ENCODE measurements around the gene KCNB1. TPM values are rescaled to one million over a fixed set of nuclear protein-coding genes. Genes with fewer than 3 reads are reported as not detected.

Gene KCNB1
- total and polyA plus RNA-seq, 2 experiments from 2014 or later, result 0.11 to 0.13 TPM

DNA sequence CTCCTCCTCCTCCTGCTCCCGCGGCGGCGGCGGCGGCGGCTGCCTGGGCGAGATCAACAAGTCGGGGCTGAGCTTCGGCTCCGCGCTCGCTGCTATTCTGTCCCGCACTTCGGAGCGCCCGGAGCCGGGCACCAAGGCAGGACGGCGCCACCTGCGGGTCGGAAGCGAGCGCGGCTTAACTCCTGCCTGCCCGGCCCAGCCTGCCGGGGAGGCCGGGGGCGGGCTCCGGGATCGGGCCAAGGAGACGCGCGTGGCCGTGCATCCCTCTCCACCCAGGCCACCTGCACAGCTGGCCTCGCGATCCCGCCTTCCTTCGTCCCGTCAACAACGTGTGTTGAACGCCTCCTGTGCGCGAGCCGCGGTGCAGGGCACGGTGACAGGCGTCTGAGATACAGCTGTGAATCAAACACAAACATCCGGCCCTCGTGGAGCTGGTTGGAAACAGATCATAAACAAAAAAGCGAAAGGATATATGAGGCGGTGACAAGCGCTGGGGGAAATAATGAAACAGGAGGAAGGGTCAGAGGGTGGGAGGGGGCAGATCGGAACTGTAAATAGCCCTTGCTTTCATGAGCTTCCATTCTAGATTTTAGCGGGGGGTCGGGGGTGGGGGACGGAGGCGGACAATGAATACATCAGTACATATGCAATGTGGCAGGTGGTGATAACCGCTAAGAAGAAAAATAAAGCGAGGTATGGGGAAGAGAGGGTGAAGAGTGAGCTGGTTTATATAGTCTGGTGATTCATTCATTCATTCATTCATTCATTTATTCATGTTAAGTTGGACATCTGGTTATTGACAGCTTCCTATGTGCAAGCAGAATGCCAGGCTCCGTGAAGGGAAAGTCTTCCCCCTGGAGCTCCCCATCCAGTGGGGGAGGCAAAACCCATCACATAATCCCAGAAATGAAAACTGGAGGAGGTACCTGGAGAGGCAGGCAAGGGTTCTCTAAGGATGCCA lies 2.0 kb upstream of the KCNB1 start:
- peak overlapping the region; percentile 69 for H3K4me3 ChIP-seq
- H3K27me3 ChIP-seq (replicated peaks; ENCODE audit: insufficient read depth), result peaks cover 55% of the 10 kb centered on the region
- no peak overlapping the region for H3K27ac ChIP-seq
- H2AFZ ChIP-seq, result peak overlapping the region; percentile 47; the same call in 1 of the 2 replicates
- peak overlapping the region; percentile 81 for H3K4me2 ChIP-seq (ENCODE audit: unreplicated experiment)
- H3K36me3 ChIP-seq (ENCODE audit: low read depth), result no peaks in the 10 kb centered on the region
- no peaks in the 10 kb centered on the region for H3K9me2 ChIP-seq (ENCODE audit: insufficient read depth)
- H3K79me2 ChIP-seq (ENCODE audit: insufficient read depth), result no peaks in the 10 kb centered on the region
- TF ChIP-seq EZH2 (IDR thresholded peaks at IDR 0.05; ENCODE audit: insufficient read depth, poor library complexity, severe bottlenecking) (no peak), EZH2phosphoT487 (IDR thresholded peaks at IDR 0.05; ENCODE audit: insufficient read depth, low read depth) (no peak)
- DNase-seq, result peak; percentile 90
- H3K9ac ChIP-seq, result no peak overlapping the region
- WGBS, 2 experiments (ENCODE audit: low coverage in 1 of 2, low lambda C conversion rate in 2 of 2, missing lambda C conversion rate in 2 of 2), result 2% methylated on average over 46 to 61 of the region's 61 CpGs
- H3K4me1 ChIP-seq (ENCODE audit: insufficient read depth), result no peaks in the 10 kb centered on the region
- H3K9me3 ChIP-seq (ENCODE audit: low read depth), result no peaks in the 10 kb centered on the region
- in situ Hi-C loops (cut with MboI), result no loop called here
- H3F3A ChIP-seq (ENCODE audit: insufficient read depth), result no peaks in the 10 kb centered on the region
- no peaks in the 10 kb centered on the region for H4K20me1 ChIP-seq (ENCODE audit: insufficient read depth)

DNA sequence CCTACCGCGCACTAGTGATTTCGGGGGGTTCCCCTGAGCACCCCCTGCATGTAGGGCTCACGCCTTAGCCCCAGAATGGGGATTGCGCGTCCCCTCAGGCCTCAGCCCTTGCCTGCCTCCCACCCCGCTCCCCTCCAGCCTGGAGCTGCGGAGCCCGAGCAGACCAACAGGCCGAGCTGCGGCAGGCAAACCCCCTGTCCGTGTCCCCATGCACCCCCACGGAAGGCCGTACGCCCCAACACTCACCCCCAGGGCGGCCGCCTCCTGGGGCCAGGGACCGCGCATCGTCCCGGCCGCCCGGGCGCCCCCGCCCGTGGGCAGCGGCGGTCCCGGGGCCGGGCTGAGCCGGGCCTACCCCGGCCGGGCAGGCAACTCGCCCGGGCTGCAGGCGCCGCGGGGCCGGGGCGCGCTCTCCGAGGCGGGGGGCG lies 1.2 kb upstream of the KCNB1 start:
- H3K9me2 ChIP-seq (ENCODE audit: insufficient read depth), result no peaks in the 10 kb centered on the region
- no peak overlapping the region for H3K4me2 ChIP-seq (ENCODE audit: unreplicated experiment)
- H3K79me2 ChIP-seq (ENCODE audit: insufficient read depth), result no peaks in the 10 kb centered on the region
- H3K9me3 ChIP-seq (ENCODE audit: low read depth), result no peaks in the 10 kb centered on the region
- WGBS, 2 experiments (ENCODE audit: low coverage in 1 of 2, low lambda C conversion rate in 2 of 2, missing lambda C conversion rate in 2 of 2), result 2 to 6% methylated on average over 17 to 22 of the region's 44 CpGs
- in situ Hi-C loops (cut with MboI), result no loop called here
- DNase-seq, result no peak
- no peak overlapping the region for H2AFZ ChIP-seq
- H3K27me3 ChIP-seq (replicated peaks; ENCODE audit: insufficient read depth), result peaks cover 51% of the 10 kb centered on the region
- H3F3A ChIP-seq (ENCODE audit: insufficient read depth), result no peaks in the 10 kb centered on the region
- TF ChIP-seq EZH2phosphoT487 (IDR thresholded peaks at IDR 0.05; ENCODE audit: insufficient read depth, low read depth), result no peak
- no peak for TF ChIP-seq EZH2 (IDR thresholded peaks at IDR 0.05; ENCODE audit: insufficient read depth, poor library complexity, severe bottlenecking)
- no peaks in the 10 kb centered on the region for H4K20me1 ChIP-seq (ENCODE audit: insufficient read depth)
- peak overlapping the region; percentile 35; the same call in 1 of the 2 replicates for H3K4me3 ChIP-seq
- no peak overlapping the region for H3K27ac ChIP-seq
- H3K9ac ChIP-seq, result no peak overlapping the region
- H3K36me3 ChIP-seq (ENCODE audit: low read depth), result no peaks in the 10 kb centered on the region
- no peaks in the 10 kb centered on the region for H3K4me1 ChIP-seq (ENCODE audit: insufficient read depth)

DNA sequence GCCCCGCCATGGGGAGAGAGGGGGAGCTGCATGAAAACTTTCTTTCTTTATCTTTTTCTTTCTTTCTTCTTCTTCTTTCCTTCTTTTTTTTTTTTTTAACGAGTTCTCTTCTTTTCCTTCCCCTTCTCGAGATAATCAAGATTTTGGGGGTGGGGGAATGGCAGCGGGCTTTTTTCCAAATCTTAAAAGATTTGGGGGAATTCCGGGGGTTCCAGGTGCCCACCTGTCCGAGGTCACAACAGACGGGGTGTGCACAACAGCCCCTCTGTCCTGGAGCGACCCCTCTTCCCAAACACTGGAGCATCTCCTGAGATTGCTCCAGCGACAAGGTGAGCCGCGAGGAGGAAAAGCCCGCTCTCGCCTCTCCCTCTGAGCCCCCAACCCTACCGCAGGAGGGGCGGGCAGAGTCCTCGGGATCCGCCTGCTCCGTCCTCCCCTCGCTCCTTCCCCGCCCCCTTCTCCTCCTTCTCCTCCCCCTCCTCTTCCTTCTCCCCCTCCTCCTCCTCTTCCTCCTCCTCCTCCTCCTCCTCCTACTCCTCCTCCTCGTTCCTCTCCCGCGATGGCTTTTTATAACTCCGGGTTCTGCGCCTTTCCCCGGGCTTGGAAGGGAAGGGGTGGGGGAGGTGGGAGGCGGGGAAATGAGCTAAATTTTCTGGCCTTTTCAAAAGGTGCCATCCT lies 689 bp upstream of the KCNB1 start:
- Histone ChIP-seq H3K79me2 (ENCODE audit: insufficient read depth) (no peaks in the 10 kb centered on the region), H3K4me2 (ENCODE audit: unreplicated experiment) (no peak overlapping the region), H3K9me2 (ENCODE audit: insufficient read depth) (no peaks in the 10 kb centered on the region), H3K9ac (no peak overlapping the region), H3K36me3 (ENCODE audit: low read depth) (no peaks in the 10 kb centered on the region), H3F3A (ENCODE audit: insufficient read depth) (no peaks in the 10 kb centered on the region), H2AFZ (no peak overlapping the region), H3K27ac (no peak overlapping the region), H3K27me3 (replicated peaks; ENCODE audit: insufficient read depth) (peaks cover 51% of the 10 kb centered on the region), H3K4me1 (ENCODE audit: insufficient read depth) (no peaks in the 10 kb centered on the region), H4K20me1 (ENCODE audit: insufficient read depth) (no peaks in the 10 kb centered on the region), H3K9me3 (ENCODE audit: low read depth) (no peaks in the 10 kb centered on the region), H3K4me3 (0 out of 2 replicates have a peak overlapping the region, but pooled peaks have one; percentile 35)
- DNase-seq, result no peak
- no peak for TF ChIP-seq EZH2phosphoT487 (IDR thresholded peaks at IDR 0.05; ENCODE audit: insufficient read depth, low read depth)
- peak; percentile 75 for TF ChIP-seq EZH2 (IDR thresholded peaks at IDR 0.05; ENCODE audit: insufficient read depth, poor library complexity, severe bottlenecking)
- WGBS, 2 experiments (ENCODE audit: low coverage in 1 of 2, low lambda C conversion rate in 2 of 2, missing lambda C conversion rate in 2 of 2), result 8 to 33% methylated on average over 8 to 27 of the region's 27 CpGs
- in situ Hi-C loops (cut with MboI), result no loop called here

DNA sequence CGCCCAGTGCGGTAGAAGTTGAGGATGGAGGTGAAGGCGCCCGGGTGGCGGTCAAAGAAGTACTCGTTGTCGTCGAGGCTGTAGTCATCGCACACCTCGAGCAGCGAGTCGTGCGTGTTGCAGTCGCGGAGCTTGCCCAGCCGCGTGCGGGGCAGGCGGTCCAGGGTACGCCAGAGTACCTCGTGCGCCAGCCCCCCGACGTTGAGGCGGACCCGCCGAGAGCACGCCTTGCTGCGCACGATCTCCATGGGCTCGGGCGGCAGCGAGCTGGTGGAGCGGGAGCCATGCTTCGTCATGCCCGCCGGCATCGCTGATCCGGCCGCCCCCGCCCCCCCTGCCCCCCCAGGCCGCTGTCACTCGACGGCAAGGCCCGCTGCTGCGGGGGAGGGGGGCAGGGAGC lies 295 bp downstream of the KCNB1 start:
- Histone ChIP-seq H3K4me1 (ENCODE audit: insufficient read depth) (no peaks in the 10 kb centered on the region), H3K36me3 (ENCODE audit: low read depth) (no peaks in the 10 kb centered on the region), H3K9ac (no peak overlapping the region), H4K20me1 (ENCODE audit: insufficient read depth) (no peaks in the 10 kb centered on the region), H3K9me2 (ENCODE audit: insufficient read depth) (no peaks in the 10 kb centered on the region), H3K4me3 (no peak overlapping the region), H3K9me3 (ENCODE audit: low read depth) (no peaks in the 10 kb centered on the region), H2AFZ (no peak overlapping the region), H3K79me2 (ENCODE audit: insufficient read depth) (no peaks in the 10 kb centered on the region), H3K27me3 (replicated peaks; ENCODE audit: insufficient read depth) (peaks cover 49% of the 10 kb centered on the region), H3K4me2 (ENCODE audit: unreplicated experiment) (no peak overlapping the region), H3K27ac (no peak overlapping the region), H3F3A (ENCODE audit: insufficient read depth) (no peaks in the 10 kb centered on the region)
- DNase-seq, result no peak
- 67 to 82% methylated on average over 19 to 32 of the region's 46 CpGs for WGBS, 2 experiments (ENCODE audit: low coverage in 1 of 2, low lambda C conversion rate in 2 of 2, missing lambda C conversion rate in 2 of 2)
- no peak for TF ChIP-seq EZH2 (IDR thresholded peaks at IDR 0.05; ENCODE audit: insufficient read depth, poor library complexity, severe bottlenecking)
- TF ChIP-seq EZH2phosphoT487 (IDR thresholded peaks at IDR 0.05; ENCODE audit: insufficient read depth, low read depth), result no peak
- in situ Hi-C loops (cut with MboI), result no loop called here
